Measurements from ENCODE around the gene LGALS9B.
"Not testable (repeated sequence)": the region's sequence is repeated elsewhere in the genome, so short reads cannot be mapped to it uniquely, and the experiment has no call there.

DNA sequence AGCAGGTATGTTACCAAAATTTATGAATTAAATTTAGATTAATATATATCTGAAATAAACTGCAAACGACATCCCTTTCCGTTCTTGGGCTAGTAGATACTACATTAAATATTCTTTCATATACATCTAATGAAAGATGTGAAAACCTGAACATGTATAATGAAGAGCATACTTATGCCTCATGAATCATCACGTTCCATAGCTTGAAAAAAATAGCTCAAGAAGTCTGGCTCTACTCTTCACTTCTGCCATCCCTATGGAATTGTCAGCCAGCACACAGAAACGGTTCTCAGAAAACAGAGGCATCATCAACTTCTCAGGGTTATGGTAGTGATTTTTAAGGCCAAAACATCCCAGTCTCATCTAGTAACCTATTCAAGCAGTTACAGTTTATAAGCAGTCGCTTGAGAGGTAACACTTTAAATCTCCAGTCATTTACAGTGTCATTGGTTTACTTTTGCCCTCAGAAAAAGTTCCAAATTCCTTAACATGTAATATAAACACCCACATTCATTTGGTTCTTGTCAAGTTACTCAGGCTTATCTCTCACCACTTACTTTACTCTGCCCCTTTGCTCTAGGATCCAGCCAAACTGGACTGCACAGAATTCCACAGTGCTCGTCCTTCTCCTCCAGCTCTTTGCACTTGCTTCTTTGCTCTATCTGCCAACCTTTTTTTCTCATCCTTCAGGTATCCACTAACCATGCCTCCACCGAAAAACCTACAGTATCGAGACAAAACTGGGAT is 66.6 kb downstream of the LGALS9B start:
- TF ChIP-seq, protein P1, sequence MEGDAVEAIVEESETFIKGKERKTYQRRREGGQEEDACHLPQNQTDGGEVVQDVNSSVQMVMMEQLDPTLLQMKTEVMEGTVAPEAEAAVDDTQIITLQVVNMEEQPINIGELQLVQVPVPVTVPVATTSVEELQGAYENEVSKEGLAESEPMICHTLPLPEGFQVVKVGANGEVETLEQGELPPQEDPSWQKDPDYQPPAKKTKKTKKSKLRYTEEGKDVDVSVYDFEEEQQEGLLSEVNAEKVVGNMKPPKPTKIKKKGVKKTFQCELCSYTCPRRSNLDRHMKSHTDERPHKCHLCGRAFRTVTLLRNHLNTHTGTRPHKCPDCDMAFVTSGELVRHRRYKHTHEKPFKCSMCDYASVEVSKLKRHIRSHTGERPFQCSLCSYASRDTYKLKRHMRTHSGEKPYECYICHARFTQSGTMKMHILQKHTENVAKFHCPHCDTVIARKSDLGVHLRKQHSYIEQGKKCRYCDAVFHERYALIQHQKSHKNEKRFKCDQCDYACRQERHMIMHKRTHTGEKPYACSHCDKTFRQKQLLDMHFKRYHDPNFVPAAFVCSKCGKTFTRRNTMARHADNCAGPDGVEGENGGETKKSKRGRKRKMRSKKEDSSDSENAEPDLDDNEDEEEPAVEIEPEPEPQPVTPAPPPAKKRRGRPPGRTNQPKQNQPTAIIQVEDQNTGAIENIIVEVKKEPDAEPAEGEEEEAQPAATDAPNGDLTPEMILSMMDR (IDR thresholded peaks at IDR 0.05): not testable (repeated sequence)
- TF ChIP-seq EP300, POLR2A (IDR thresholded peaks at IDR 0.05): not testable (repeated sequence)
